HG02798 (cell line): ENCODE results near the gene DNAJC30.
"Not testable (repeated sequence)": the region's sequence is repeated elsewhere in the genome, so short reads cannot be mapped to it uniquely, and the experiment has no call there.

ENCODE experiments used
- ATAC-seq: cut with Tn5 transposase; IDR thresholded peaks from one replicate; pipeline ENCODE4 v1.9.1; 2021; ENCODE audit warnings: mild to moderate bottlenecking; ENCODE audit not compliant: unreplicated experiment, poor library complexity

The DNAJC30 gene

GRCh38 chr7:73685311-73685710 lies 2.1 kb upstream of the DNAJC30 start:
- ATAC-seq, result no peak

GRCh38 chr7:73683788-73684693 lies 788 bp upstream of the DNAJC30 start:
- ATAC-seq, result no peak

GRCh38 chr7:73682745-73683055 lies 553 bp downstream of the DNAJC30 start:
- peak; percentile 10 for ATAC-seq

- ATAC-seq, result no peak
Observed at GRCh38 chr7:73681031-73681430, 2.2 kb downstream of the DNAJC30 start.

- no peak for ATAC-seq
Observed at GRCh38 chr7:73680501-73680900, 2.8 kb downstream of the DNAJC30 start.

- no peak for ATAC-seq
Observed at GRCh38 chr7:73679709-73680108, 3.5 kb downstream of the DNAJC30 start.

- ATAC-seq, result no peak
Observed at GRCh38 chr7:73678862-73679261, 4.4 kb downstream of the DNAJC30 start.

GRCh38 chr7:73676062-73676461 lies 7.2 kb downstream of the DNAJC30 start:
- ATAC-seq, result not testable (repeated sequence)

- ATAC-seq, result no peak
Observed at GRCh38 chr7:73674468-73675124, 8.7 kb downstream of the DNAJC30 start.

- no peak for ATAC-seq
Observed at GRCh38 chr7:73671857-73672445, 11.3 kb downstream of the DNAJC30 start.

GRCh38 chr7:73671322-73671661 lies 12.0 kb downstream of the DNAJC30 start:
- ATAC-seq, result no peak

GRCh38 chr7:73669858-73670385 lies 13.3 kb downstream of the DNAJC30 start:
- no peak for ATAC-seq

- no peak for ATAC-seq
Observed at GRCh38 chr7:73669288-73669701, 14.0 kb downstream of the DNAJC30 start.

- no peak for ATAC-seq
Observed at GRCh38 chr7:73668886-73669230, 14.4 kb downstream of the DNAJC30 start.

GRCh38 chr7:73668103-73668885 lies 15.0 kb downstream of the DNAJC30 start:
- peak; percentile 2 for ATAC-seq

- ATAC-seq, result peak; percentile 92
Observed at GRCh38 chr7:73667344-73668102, 15.7 kb downstream of the DNAJC30 start, which contains the start of gene VPS37D. Gene VPS37D, plus strand, starts transcription at chr7:73667831. Its CDS starts 128 bp downstream, at chr7:73667959.

- ATAC-seq, result no peak
Observed at GRCh38 chr7:73663033-73663432, 20.2 kb downstream of the DNAJC30 start.

- ATAC-seq, result not testable (repeated sequence)
Observed at GRCh38 chr7:73660594-73660993, 22.7 kb downstream of the DNAJC30 start.

GRCh38 chr7:73659983-73660382 lies 23.3 kb downstream of the DNAJC30 start:
- no peak for ATAC-seq

GRCh38 chr7:73655309-73655708 lies 27.9 kb downstream of the DNAJC30 start:
- ATAC-seq, result not testable (repeated sequence)
